Right lobe of liver (tissue), 6 donors: Measurements from ENCODE around the gene WDR89. TPM values are rescaled to one million over a fixed set of nuclear protein-coding genes. Genes with fewer than 3 reads are reported as not detected.
"Not testable (repeated sequence)": the region's sequence is repeated elsewhere in the genome, so short reads cannot be mapped to it uniquely, and the experiment has no call there.

ENCODE experiments used
- ATAC-seq, 4 donors: fragments of 200-7000 bp; cut with Tn5 transposase; one replicate each; pipeline ENCODE4 v1.9.1; 2020; ENCODE audit warnings: mild to moderate bottlenecking in 4 of 4, moderate library complexity in 4 of 4
- DNase-seq, 3 donors: peaks; one replicate each; pipeline ENCODE4 v3.0.0-alpha.2; 2020
- H3K27ac ChIP-seq, 3 donors: fragments of 200-600 bp; one replicate each; pipeline ENCODE4 v1.8.0; 2022
- H3K27me3 ChIP-seq, 2 donors: fragments of 200-600 bp; one replicate each; pipeline ENCODE4 v1.8.0; 2022
- H3K36me3 ChIP-seq, 4 donors: fragments of 200-600 bp; sonication (generic) in 1 of 4; one replicate each; pipeline versions ENCODE4 v1.5.1 to v1.8.0; 2017 to 2022; ENCODE audit warnings: control low read depth in 1 of 4
- H3K4me1 ChIP-seq, 4 donors: fragments of 200-600 bp; sonication (generic) in 1 of 4; one replicate each; pipeline versions ENCODE4 v1.5.1 to v1.8.0; 2017 to 2022; ENCODE audit warnings: control low read depth in 1 of 4
- H3K4me3 ChIP-seq, 3 donors: fragments of 200-600 bp; one replicate each; pipeline ENCODE4 v1.8.0; 2022
- H3K9me3 ChIP-seq, 4 donors: fragments of 200-600 bp; sonication (generic) in 1 of 4; one replicate each; pipeline versions ENCODE4 v1.5.1 to v1.8.0; 2017 to 2022; ENCODE audit warnings: control low read depth in 1 of 4
- POLR2A ChIP-seq: fragments of 450-650 bp; IDR thresholded peaks from one replicate; pipeline ENCODE4 v1.6.1; 2017; ENCODE audit warnings: antibody characterized with exemption, mild to moderate bottlenecking
- WGBS: methylation state at CpG from one replicate; pipeline ENCODE4 v1.1.6; 2018; ENCODE audit warnings: low coverage, low lambda C conversion rate; ENCODE audit not compliant: insufficient coverage; ENCODE audit errors: missing lambda C conversion rate; 5-methylcytosine and 5-hydroxymethylcytosine counted together
- intact Hi-C, 2 donors: fragments of 100-400 bp; cut with DNase I; formaldehyde crosslinking; loops; one replicate each; pipeline versions ENCODE4 v1.11.2 to v1.14.1; 2022
- total RNA-seq, 6 experiments: library from RNA; depleted of rRNA in 2 of 6; stranded (reverse); fragments of >200 nt in 2 of 6; fragmentation: NEBNext Ultra II Directional in 3 of 6; extraction: Animal tissue kit (Norgen Biotek cat#: 25700) in 3 of 6; gene quantifications; one replicate each; pipeline versions ENCODE4 v1.1.0 to v1.2.4, GENCODE V29; 2016 to 2023
- TF ChIP-seq, protein P1 (sequence below), 4 donors: fragments of 200-600 bp in 3 of 4; fragments of 450-650 bp in 1 of 4; IDR thresholded peaks; one replicate each; pipeline versions ENCODE4 v1.5.1 to v1.8.0; 2016 to 2022; ENCODE audit warnings: antibody characterized with exemption in 4 of 4, mild to moderate bottlenecking in 2 of 4
- donor health status: DM: no; HTN: yes; CAD: no.
- donor health status: DM: no; HTN: no; CAD: no.
- donor health status: DM: no; HTN: no; CAD: no.
- donor health status: DM: no; HTN: yes; CAD: no.
- donor health status: DM: no; HTN: yes; CAD: no.

The WDR89 gene
- total RNA-seq, 6 experiments from 2014 or later, result 3.3 to 7.9 (median 5.8) TPM

GRCh38 chr14:63670692-63671091, 29.0 kb upstream of the WDR89 start:
- no peak for TF ChIP-seq POLR2A
- TF ChIP-seq, protein P1, sequence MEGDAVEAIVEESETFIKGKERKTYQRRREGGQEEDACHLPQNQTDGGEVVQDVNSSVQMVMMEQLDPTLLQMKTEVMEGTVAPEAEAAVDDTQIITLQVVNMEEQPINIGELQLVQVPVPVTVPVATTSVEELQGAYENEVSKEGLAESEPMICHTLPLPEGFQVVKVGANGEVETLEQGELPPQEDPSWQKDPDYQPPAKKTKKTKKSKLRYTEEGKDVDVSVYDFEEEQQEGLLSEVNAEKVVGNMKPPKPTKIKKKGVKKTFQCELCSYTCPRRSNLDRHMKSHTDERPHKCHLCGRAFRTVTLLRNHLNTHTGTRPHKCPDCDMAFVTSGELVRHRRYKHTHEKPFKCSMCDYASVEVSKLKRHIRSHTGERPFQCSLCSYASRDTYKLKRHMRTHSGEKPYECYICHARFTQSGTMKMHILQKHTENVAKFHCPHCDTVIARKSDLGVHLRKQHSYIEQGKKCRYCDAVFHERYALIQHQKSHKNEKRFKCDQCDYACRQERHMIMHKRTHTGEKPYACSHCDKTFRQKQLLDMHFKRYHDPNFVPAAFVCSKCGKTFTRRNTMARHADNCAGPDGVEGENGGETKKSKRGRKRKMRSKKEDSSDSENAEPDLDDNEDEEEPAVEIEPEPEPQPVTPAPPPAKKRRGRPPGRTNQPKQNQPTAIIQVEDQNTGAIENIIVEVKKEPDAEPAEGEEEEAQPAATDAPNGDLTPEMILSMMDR (IDR thresholded peaks at IDR 0.05), result no peak
- no peak for DNase-seq
- Histone ChIP-seq H3K27me3 (no peaks in the 10 kb centered on the region), H3K36me3 (no peaks in the 10 kb centered on the region), H3K27ac (no peak overlapping the region), H3K4me3 (no peak overlapping the region), H3K9me3 (no peaks in the 10 kb centered on the region), H3K4me1 (peaks cover 0 to 12% (median 5%) of the 10 kb centered on the region in 4 donors)
- peak in 2 of 4 donors; percentile 45 to 49 for ATAC-seq
- intact Hi-C loops, result no loop called here

GRCh38 chr14:63666335-63666734, 24.7 kb upstream of the WDR89 start:
- H3K4me1 ChIP-seq, result peaks cover 0 to under 1% (median 0%) of the 10 kb centered on the region in 4 donors
- TF ChIP-seq POLR2A, result no peak
- TF ChIP-seq, protein P1 (IDR thresholded peaks at IDR 0.05), result no peak
- H3K4me3 ChIP-seq, result no peak overlapping the region
- ATAC-seq, result no peak
- intact Hi-C loops, result no loop called here
- 100% methylated on average over 1 of the region's 1 CpG for WGBS
- no peak overlapping the region for H3K27ac ChIP-seq
- peaks cover 0 to 2% (median 0%) of the 10 kb centered on the region in 4 donors for H3K36me3 ChIP-seq
- DNase-seq, result no peak
- no peaks in the 10 kb centered on the region for H3K27me3 ChIP-seq
- H3K9me3 ChIP-seq, result no peaks in the 10 kb centered on the region

DNA sequence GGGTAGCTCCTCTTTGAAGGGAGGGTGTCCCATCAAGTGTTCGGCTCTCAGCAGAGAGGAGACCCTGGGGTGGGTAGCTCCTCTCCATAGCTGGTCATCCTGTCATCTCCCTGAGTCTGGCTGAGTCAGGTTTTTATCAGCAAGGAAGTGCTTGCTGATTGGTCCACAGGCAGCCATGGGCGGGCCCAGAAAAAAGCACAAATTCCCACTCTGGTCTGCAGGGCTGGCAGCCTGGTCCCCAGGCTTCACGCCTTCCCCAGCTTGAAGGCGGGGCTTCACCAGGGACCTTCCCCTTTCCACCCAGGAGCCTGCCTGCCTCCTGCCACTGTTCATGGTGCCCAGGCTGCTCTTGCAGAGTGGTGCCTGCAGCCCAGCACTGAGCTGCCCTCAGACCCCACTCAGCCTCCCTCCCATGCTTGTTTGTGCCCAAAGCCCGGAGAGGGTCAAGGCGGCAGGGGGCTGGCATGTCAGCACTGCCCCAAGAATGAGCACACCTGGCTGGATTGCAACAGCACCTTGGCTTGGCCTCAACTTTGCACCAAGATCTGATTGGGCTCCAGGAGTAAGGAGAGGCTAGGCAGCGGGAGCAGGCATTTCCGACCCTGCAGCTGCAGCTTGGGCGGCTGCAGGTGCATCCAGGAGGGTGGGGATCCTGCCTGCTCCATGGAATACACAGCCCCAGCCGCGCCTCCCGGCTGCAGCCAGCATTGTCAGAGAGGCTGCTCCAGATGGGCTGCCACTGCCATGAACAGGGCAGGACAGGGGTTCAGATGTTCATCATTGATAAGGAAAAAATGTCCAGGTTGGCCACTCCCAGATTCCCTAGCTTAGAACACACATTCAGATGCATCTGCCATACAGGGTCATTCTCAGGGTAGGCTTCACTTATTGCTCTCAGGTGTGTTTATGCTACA, 22.0 kb upstream of the WDR89 start:
- H3K4me1 ChIP-seq, result peaks cover 0 to 4% (median 2%) of the 10 kb centered on the region in 4 donors
- H3K36me3 ChIP-seq, result peaks cover 0 to 2% (median 0%) of the 10 kb centered on the region in 4 donors
- ATAC-seq, result peak in 3 of 4 donors; percentile 27 to 49 (median 37)
- H3K4me3 ChIP-seq, result no peak overlapping the region
- DNase-seq, result no peak
- intact Hi-C loops, result no loop called here
- no peak overlapping the region for H3K27ac ChIP-seq
- WGBS, result no CpG with 5 or more reads among the region's 12 CpGs
- no peaks in the 10 kb centered on the region for H3K9me3 ChIP-seq
- no peaks in the 10 kb centered on the region for H3K27me3 ChIP-seq
- TF ChIP-seq, protein P1 (IDR thresholded peaks at IDR 0.05), result no peak
- TF ChIP-seq POLR2A, result no peak

DNA sequence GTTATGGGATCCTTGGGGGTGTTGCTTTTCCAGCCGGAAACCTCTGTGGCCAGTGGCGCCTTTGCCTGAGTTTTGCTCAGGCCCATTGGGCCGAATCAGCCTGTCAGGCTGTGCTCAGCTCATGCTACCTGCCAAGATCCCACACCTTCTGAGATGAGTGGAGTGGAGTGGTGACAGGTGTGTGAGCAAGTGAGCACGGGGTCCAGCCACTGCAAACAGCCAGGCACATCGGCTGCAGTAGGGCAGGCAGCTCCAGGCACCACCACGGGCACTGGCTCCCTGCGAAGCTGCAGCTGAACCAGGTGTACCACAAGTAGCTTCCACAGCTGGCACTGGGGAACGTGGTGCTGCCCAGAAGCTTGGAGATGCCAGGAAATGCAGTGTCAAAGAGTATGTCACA, 21.1 kb upstream of the WDR89 start:
- intact Hi-C loops, result no loop called here
- no peaks in the 10 kb centered on the region for H3K27me3 ChIP-seq
- no peaks in the 10 kb centered on the region for H3K9me3 ChIP-seq
- no CpG with 5 or more reads among the region's 8 CpGs for WGBS
- ATAC-seq (peak in 1 of 4 donors; percentile 16), DNase-seq (no peak)
- H3K27ac ChIP-seq, result no peak overlapping the region
- peaks cover 0 to 4% (median 2%) of the 10 kb centered on the region in 4 donors for H3K4me1 ChIP-seq
- no peak for TF ChIP-seq POLR2A
- TF ChIP-seq, protein P1 (IDR thresholded peaks at IDR 0.05), result no peak
- peaks cover 0 to 2% (median 0%) of the 10 kb centered on the region in 4 donors for H3K36me3 ChIP-seq
- no peak overlapping the region for H3K4me3 ChIP-seq

- H3K27me3 ChIP-seq, H3K4me1 ChIP-seq, intact Hi-C loops, DNase-seq, ATAC-seq, H3K9me3 ChIP-seq, H3K4me3 ChIP-seq, H3K36me3 ChIP-seq, H3K27ac ChIP-seq: not testable (repeated sequence)
- 85% methylated on average over 8 of the region's 10 CpGs for WGBS
Measured at GRCh38 chr14:63661881-63662280, 20.2 kb upstream of the WDR89 start.
